Cerebellar nuclear complex (tissue), 1 donor: Measurements from ENCODE around the gene CSNK1E.
A peak's percentile ranks its signal among the peaks of the same experiment; 100 is the strongest.

Experiments
- DNase-seq, 2 experiments: peaks; one replicate each; lab custom pipeline; 2025; lab: John Stamatoyannopoulos, UW

The CSNK1E gene

DNA sequence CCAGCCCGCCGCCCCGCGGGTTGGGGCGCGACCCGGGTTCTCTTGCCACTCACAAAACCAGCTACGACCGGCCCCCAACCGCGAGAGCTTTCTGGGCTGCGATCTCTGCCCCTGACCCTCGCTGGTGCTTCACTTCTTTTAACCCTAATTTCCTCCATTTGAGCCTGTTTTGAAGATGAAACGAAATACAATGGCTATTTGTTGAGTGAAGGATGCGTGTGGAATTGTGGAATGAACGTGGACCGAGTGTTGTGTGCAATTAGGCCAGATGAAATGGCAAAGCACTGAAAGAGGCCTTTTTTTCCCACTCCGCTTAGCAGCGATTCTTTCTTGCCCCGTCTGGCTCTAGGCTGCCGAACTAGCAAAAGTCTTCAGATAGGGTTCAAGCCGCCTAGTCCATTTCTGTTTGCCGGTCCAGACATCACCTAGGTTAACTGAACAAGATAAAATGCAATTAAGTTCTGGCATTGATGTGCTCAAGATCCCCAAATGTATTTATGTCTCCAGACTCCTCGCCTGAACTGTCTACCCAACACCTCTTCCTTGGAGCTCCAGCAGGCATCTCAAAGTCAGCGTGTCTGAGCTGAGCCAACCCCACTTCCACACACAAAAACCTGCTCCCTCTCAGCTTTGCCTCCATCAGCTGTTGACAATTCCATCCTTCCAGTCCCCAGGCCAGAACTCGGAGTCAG lies 44.0 kb downstream of the CSNK1E start:
- DNase-seq, result peak in 1 of 2 experiments; percentile 26

DNA sequence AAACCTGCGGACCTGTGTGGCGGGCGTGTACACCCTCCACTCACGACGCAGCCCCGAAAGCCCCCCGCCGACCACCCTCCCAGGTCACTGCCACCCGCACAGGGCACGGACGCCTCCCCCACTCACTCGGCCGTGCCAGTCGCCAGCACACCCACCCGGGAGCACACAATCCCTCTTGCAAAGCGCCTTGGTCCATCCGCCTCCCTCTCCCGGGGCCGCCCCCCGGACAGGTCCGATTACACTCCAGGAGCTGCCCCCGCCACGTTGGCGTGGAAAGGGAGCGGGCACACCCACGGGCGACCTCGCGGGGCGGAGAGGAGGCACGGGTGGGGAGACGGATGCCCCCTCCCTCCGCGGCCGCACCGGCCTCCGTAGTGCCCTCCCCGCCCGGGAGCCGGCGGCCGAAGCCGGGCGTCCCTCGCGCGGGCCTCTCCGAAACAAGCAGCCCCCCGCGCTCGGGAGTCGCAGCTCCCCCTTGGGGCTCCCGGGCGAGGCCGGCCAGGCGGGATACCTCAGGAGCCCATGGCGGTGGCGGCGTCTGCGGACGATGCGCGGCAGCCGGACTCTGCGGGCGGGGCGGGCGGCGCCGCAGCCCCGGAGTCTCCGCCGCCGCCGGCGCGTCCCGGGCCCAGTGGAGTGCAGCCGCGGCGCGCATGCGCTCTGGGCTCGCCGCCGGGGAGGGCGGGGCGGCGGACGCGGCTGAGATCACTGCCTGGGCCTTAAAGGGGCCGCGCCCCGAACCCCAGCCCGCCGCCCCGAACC lies 44.7 kb downstream of the CSNK1E start, which contains the start of gene TMEM184B:
TMEM184B (minus strand) TSS at position 638 of the 762 bp plus-strand sequence. CDS start 25,049 bp downstream, outside the sequence.
- no peak for DNase-seq

DNA sequence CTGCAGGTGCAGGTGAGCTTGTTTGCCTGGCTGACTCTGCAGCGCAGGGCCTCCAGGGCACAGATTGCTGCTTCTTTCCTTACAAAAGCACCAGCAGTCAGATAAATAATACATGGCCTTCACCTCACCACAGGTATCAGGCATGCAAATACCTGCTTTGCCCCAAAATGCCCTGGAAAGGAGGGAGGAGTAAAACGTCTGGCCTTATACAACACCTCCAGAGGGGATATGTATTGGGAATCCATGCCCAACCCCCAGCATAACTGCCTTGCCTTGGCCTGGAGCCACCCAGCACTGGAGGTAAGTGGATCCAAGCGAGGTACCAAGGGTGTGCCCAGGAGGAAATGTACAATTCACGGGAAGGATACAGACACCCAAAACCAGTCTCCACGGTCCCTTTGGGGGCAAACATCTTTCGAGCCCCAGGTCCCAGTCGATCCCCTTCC lies 45.3 kb downstream of the CSNK1E start:
- no peak for DNase-seq

DNA sequence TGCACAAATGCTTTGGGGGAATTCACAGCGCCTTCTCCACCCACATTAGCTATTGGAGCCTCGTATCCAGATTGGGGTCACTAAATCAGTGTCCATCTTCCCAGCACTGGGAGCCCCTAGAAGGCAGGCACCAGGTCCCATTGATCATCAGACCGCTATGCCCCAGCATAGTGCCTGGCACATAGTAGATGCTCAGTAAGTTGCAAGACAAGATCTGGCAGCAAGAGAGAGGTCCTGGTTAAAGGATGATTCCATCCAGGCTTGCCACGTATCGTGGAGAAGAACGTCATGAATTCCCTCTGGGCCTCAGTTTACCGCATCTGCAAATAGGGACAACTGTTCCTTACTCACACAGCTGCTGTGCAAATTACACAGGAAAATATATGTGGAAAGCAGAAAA lies 46.1 kb downstream of the CSNK1E start:
- no peak for DNase-seq

DNA sequence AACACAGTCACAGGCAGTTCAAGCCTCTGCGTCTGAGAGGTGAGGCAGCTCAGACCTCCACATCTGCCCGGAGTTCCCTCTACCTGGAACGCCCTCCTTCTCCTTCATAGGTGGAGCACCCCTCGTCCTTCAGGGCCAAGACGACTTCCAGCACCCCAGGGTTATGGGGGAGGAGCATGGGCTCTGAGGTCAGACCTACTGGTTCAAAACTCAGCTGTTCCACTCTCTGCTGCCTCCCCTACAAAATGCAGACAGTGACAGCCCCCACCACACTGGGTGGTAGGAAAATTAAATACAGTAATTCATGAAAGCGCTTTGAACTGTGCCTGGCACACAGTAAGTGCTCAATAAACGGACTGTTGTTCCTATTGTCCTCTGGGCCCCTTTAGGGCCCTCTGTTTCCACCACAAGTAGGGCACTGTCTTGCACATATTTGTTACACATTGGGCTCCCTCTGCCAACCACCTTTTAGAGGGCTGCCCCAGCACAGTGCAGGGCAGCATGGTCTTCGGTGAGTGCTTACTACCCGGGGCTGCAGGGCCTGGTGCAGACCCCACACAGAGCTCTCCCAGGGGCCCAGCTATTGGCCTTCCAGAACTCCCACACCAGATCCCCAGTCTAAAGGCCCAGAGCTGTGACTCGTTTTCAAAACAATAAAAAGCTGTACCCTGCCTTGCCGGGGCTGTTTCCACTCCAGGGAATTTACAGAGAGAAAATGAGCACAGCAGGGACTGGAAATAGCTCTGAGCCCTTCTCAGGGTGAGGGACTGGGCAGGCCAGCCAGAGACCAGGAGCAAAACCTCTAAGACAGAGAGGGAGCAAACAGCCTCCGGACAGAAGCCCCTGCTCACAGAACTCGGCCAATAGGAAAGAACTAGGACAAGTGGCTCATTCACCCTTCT lies 46.9 kb downstream of the CSNK1E start:
- no peak for DNase-seq

DNA sequence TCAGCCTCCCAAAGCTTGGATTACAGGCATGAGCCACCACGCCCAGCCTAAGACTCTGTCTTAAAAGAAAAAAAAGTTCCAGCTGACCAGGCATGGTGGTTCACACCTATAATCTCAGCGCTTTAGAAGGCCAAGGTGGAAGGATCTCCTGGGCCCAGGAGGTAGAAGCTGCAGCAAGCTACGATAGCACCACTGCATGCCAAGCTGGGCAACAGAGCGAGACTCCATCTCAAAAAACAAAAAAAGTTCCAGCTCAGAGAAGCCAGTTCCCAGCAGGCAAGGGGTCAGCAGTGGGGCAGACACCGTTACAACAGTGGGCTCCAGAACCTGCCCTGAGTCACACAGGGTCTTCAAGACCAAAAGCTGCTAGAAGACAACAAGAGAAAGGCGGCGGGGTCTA lies 47.8 kb downstream of the CSNK1E start:
- DNase-seq, result no peak

DNA sequence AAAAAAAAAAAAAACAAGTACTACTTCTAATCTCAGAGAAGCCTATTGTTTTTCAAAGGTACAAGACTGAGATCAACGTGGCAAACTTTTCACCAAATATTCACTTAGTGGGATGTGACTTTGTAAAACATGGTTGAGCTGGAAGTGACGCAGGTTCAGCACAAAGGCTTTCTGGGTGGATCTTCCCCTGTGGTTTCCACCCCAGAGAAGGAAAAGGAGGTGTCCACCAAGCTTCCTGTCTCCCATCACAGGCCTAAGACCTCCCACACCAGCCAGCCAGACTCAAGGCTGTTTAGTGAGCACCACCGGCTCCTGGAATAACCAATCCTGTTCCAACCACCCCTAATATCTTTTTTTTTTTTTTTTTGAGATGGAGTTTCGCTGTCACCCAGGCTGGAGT lies 50.1 kb downstream of the CSNK1E start:
- no peak for DNase-seq

DNA sequence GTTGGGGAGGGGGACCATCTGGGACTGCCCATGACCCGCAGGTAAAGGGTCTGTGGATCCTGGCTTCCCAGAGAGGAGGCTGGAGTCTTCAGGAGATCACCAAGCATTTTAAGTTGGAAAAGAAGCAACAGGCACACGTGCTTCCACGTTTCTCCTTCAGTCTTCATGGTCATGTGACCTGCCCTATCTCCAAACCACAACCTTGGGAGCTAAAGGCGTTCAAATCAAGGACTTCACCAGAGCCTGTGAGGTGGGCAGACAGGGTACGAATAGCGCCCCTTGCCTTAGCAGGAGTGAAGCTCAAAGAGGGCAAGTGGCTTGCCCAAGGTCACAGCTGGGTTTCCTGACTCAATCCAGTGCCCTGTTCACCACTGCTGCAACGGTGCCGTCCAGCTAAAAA lies 51.1 kb downstream of the CSNK1E start:
- DNase-seq, result no peak

DNA sequence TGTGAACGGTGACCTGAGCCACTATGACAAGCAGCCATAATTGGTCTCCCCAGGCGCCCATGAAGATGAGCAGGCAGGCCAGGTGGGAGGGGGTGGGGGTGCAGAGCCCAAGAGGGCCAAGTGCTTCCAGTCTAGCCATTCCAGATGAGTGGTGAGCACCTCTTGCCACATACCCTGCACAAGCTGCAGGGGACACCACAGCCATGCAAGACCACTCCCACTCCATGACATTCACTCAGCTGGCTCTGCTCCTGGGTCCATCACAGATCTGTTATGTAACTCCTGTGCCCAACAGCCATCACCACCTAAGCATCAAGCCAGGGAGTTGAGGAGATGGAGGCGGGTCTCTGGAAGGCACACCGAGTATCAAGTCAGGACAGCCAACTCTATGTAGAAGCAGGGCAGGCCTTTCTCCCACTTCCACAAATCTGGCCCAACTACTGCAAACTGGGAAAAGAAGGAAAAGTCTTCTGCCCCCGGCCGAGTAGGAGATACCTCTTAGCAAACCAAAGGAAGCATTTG lies 52.9 kb downstream of the CSNK1E start:
- no peak for DNase-seq

DNA sequence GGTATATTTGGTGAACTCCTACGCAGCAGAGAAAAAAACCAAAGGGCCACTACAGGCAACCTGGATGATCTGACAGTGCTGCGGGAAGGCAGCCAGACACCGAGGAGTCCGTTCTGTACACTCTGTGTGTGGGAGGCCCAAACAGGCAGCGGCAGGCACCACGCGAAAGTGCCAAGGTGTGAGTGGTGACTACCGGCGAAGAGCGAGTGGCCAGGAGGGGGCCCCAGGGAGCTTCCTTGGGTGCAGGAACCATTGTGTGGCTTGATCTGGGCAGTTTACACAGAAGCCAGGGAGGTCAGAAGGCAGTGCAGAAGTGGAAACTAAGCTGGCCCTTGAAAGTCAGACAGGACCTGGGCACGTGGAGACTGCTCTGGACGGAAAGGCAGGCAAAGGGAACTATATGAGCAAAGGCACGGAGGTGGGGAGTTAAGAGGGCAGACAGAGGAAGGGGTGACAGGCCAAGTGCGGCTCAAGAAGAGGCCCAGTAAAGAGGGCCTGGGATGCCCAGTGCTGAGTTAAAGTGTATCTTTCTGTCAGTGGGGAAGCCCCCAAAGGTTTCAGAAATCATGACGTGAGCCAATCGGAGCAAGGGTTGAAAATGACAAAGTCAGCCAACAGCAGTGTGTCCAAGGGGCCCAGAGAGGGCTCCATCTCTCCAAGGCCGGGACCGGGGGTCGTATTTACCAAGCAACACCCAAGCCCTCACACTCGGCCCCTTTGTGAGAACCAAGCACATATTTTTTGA lies 55.0 kb downstream of the CSNK1E start:
- no peak for DNase-seq

DNA sequence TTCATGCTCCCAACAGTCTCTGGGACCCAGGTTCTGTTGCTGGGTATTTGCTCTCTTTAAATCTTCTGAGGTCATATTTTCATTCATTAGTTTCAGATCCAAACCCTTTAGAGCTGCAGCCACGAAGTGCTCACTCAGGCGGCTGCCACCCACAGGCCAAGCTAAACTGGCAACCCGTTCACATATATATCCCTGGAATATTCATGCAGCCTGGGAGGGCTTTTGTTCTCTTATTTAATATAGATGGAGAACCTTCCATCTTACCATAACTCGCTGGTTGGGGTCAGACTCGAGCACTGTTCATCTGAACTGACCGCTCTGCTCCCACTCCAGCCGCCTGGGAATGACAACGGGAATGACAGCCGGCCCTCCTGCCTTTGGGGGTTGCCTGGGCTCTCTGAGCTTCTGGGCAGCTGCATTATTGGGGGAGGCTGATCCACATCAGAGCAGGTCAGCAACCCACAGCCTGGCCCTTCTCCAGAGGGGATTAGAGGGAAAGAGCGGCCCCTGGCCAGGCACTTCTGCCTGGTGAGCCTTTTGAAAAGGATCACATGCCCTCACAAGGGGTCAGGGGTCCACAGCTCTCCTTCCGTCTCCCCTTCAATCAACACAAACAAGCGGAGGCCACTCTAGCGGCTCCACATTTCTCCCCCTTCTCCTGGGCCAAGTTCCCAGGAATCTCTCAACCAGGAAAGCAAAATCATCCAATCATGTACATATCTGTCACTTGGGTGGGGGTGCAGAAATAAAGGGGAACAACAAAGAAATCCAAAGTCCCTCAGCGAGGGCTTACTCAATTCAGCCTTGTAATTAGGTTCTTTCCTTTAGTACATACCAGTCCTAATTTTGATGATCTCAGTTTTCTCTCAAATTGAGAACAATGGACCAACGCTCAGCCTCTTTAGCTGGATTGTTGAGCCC lies 56.2 kb downstream of the CSNK1E start:
- DNase-seq, result no peak

DNA sequence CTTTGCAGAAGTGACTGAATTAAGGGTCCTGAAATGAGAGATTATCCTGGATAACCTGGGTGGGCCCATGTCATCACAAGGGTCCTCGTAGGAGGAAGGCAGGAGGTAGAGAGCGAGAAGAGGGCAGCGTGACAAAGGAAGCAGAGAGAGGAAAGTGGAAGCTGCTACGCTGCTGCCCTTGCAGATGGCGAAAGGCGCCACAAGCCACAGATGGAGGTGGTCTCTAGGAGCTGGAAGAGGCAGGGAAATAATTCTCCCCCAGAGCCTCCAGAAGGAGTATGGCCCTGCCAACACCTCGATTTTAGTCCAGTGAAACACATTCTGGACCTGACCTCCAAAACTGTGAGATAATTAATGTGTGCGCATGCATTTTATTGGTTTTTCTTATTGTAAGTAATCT lies 57.9 kb downstream of the CSNK1E start:
- DNase-seq, result no peak

DNA sequence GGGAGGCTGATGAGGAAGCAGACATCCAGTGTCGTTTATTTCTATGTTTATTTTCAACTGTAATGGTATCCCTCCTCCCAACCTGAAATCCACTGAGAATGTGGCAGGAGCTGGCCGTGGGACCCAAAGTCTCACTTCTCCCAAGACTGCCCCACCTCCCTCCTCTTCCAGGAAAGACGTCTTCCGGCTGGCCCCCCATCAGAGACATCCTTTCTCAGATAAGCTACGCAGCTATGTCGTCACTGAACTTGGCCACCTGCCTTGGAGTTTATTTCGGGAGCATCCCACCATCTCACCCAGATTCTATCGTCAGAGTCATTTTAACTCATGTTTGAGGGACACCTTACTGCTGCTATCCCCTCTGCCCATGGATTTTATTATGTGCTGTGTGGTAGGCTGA lies 58.3 kb downstream of the CSNK1E start:
- no peak for DNase-seq

DNA sequence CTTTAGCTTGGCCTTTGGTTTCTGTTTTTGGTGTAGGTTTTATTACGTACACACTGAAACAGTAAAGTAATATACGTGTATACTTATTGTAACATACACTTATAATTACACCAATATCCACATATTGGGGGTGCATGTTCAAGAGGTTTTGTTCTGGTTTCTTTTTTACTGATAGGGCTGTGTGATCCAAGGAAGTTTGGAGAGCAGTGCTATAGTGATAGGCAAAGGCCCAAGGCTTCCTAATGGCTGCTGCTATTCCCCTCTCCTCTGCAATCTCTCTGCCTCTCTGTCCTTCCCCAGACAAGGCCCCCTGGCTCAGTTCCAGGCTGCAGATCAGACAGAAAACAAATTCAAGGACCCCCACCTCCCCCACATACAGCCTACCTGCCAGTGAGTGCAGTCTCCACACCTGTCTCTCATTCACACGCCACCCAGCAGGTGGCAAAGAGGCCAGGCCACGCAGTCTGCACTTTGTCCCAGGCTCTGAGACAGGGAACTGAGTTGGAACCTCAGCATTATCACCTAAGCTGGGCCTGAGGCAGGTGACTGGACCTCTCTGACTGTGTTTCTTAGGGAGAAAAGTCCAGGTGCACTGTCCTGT lies 59.5 kb downstream of the CSNK1E start:
- DNase-seq, result no peak

DNA sequence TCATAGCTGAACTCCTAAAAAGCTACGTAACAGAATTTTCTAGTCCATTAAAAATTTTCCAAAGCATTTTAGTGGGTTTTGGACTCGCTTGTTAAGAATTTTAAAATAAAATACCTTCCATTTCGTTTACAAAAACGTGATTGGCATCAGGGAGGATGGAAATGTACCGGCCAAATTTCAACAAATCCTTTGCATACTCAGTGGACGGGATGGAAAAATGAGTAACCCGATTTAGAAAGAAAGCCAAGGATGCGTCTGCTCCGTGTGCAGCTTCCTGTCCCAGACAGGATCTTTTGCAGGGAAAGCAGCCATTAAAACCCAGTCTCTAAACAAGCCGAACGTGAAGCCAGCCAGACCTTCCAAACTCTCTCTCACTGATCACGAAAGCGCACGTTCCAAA lies 60.1 kb downstream of the CSNK1E start:
- DNase-seq, result no peak

DNA sequence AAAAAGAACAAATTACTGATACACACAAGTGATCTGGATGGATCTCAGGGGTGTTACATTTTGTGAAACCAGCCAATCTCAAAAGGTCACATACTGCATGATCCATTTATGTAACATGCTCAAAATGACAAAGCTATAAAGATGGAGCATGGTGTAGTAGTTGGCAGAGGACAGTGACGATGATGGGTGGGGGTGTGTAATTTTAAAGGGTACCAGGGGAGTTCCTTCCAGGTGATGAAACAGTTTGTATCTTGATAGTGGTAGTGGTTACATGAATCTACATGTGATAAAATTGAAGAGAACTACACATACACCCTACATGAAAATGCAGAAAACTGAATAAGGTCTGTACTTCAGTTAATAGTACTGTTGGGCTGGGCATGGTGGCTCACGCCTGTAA lies 61.5 kb downstream of the CSNK1E start:
- DNase-seq, result no peak

DNA sequence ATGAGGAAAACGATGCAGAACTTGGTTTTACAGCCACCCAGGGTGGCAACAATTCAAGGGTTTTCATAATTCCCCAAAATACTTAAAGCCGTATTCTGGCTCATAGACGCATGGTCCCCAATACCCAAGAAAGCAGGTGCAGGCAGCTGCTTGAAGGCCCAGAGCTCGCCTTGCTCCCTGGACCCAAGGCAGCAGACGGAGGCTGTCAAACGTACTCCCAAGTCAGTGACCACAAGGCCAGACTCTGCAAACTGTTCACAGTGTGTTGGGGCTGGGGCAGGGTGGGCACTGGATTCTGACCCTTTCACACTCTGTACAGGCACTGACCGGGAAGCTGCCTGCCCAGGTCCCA lies 65.9 kb downstream of the CSNK1E start:
- DNase-seq, result no peak

DNA sequence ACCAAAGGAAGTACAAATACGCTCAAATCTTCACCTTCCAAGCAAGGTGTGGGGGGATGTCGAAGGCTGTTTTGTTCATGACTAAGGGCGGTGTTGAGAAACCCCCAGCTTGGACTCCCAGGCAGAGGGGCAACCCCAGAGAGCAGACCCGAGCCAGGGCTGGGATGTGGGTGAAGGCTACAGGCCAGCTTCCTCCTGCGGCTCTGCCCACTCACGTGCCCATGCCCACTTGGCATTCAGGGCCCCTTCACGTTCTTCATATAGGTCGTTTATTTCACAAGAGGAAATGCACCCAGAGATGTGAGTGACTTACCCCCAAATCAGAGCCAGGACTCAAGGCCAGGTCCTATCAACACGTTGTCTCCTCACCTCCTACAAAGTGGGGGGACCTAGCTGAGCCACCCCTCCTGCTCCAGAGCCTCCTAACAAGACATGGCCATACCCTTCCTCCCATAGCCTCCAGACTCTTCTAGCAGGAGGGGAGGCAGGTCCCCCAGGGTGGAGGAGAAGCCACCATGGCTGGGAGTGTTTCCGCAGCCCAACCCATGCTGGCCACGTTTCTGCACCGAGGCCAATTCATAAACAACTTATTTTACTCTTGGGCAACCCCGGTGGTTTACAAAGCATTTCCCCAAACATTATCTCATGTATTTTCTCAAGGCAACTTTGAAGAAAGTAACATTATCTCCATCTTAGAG lies 66.4 kb downstream of the CSNK1E start:
- no peak for DNase-seq
